SH-SY5Y (cell line): ENCODE measurements around the gene MSRB3.

ENCODE experiments used
- GATA2 ChIP-seq: IDR thresholded peaks from 2 replicates; pipeline ENCODE4 v1.6.1; 2011; ENCODE audit warnings: mild to moderate bottlenecking, low read depth, low read length
- GATA3 ChIP-seq: IDR thresholded peaks from 2 replicates; pipeline ENCODE4 v1.6.1; 2011; ENCODE audit warnings: low read depth, mild to moderate bottlenecking, low read length, moderate library complexity

DNA sequence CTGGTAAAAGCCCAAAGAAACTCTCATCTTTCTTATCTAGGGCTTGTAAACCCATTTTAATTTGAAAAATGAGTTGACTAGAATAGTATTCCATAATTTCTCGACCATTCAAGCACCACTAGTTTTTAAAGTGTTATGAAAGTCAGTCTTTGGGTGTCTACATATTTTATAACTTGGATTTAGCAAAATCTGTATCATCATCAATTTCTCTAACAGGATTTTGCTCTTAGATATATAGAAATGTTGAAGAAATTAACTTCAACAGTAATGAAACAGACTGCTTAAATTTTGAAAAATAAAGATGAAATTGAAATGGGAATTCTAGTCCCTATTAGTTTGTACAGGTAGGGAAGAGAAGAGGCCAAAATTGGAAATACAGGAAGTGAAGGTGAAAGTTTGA lies 32.8 kb downstream of the MSRB3 start:
- no peak for TF ChIP-seq GATA2
- no peak for TF ChIP-seq GATA3
